HG02870 (cell line): ENCODE results near the gene HDLBP.
A peak's percentile ranks its signal among the peaks of the same experiment; 100 is the strongest.
"Not testable (repeated sequence)": the region's sequence is repeated elsewhere in the genome, so short reads cannot be mapped to it uniquely, and the experiment has no call there.

Experiments
- ATAC-seq: cut with Tn5 transposase; IDR thresholded peaks from one replicate; pipeline ENCODE4 v1.9.1; 2021; ENCODE audit warnings: mild to moderate bottlenecking, moderate library complexity; ENCODE audit not compliant: unreplicated experiment

Gene HDLBP

GRCh38 chr2:241330616-241330981 lies 15.1 kb upstream of the HDLBP start:
- no peak for ATAC-seq

- no peak for ATAC-seq
Observed at GRCh38 chr2:241329669-241330615, 14.5 kb upstream of the HDLBP start.

GRCh38 chr2:241325257-241325656 lies 9.8 kb upstream of the HDLBP start:
- no peak for ATAC-seq

GRCh38 chr2:241324775-241325174 lies 9.3 kb upstream of the HDLBP start:
- no peak for ATAC-seq

GRCh38 chr2:241323778-241324177 lies 8.3 kb upstream of the HDLBP start:
- no peak for ATAC-seq

GRCh38 chr2:241321886-241322285 lies 6.4 kb upstream of the HDLBP start:
- ATAC-seq: no peak

- no peak for ATAC-seq
Observed at GRCh38 chr2:241321033-241321432, 5.6 kb upstream of the HDLBP start.

- no peak for ATAC-seq
Observed at GRCh38 chr2:241320394-241320793, 4.9 kb upstream of the HDLBP start.

GRCh38 chr2:241318830-241319229 lies 3.4 kb upstream of the HDLBP start:
- not testable (repeated sequence) for ATAC-seq

- ATAC-seq: no peak
Observed at GRCh38 chr2:241317391-241317790, 1.9 kb upstream of the HDLBP start.

- ATAC-seq: no peak
Observed at GRCh38 chr2:241316825-241317224, 1.4 kb upstream of the HDLBP start.

GRCh38 chr2:241315879-241316631 lies 583 bp upstream of the HDLBP start, which contains the start of gene SEPTIN2:
TSS of gene SEPTIN2 (plus strand) at chr2:241315925. CDS start at chr2:241324233, 8,308 bp downstream.
- ATAC-seq: peak; percentile 29

GRCh38 chr2:241314226-241315092 lies 1.0 kb downstream of the HDLBP start:
- ATAC-seq: peak; percentile 3

- ATAC-seq: no peak
Observed at GRCh38 chr2:241313543-241314095, 1.9 kb downstream of the HDLBP start.

GRCh38 chr2:241312082-241312481 lies 3.4 kb downstream of the HDLBP start:
- no peak for ATAC-seq

GRCh38 chr2:241310917-241311566 lies 4.4 kb downstream of the HDLBP start:
- no peak for ATAC-seq

- peak; percentile 58 for ATAC-seq
Observed at GRCh38 chr2:241309684-241310117, 5.8 kb downstream of the HDLBP start.

GRCh38 chr2:241308832-241309500 lies 6.5 kb downstream of the HDLBP start:
- no peak for ATAC-seq

- ATAC-seq: no peak
Observed at GRCh38 chr2:241308267-241308666, 7.2 kb downstream of the HDLBP start.
